ENCODE data around the gene TAS2R1.

DNA sequence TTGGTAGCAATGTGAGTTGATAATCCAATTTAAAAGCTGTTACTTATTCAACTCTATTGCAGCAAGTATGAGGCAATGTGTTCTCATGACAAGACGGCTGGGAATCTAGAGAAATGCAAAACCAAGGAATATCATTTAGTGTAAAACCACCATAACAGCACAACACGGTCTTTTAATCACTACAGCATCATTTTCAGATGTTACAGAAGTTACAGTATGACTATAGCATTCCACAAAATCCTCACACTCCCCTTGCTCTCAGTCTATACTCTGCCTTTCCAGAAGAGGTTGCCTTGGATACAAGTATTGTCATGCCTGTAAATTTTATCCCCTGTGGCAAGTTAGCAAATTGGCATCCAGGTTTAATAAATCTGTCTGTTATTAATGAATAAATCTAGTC lies 28.6 kb upstream of the TAS2R1 start:
- TF ChIP-seq, protein P1, sequence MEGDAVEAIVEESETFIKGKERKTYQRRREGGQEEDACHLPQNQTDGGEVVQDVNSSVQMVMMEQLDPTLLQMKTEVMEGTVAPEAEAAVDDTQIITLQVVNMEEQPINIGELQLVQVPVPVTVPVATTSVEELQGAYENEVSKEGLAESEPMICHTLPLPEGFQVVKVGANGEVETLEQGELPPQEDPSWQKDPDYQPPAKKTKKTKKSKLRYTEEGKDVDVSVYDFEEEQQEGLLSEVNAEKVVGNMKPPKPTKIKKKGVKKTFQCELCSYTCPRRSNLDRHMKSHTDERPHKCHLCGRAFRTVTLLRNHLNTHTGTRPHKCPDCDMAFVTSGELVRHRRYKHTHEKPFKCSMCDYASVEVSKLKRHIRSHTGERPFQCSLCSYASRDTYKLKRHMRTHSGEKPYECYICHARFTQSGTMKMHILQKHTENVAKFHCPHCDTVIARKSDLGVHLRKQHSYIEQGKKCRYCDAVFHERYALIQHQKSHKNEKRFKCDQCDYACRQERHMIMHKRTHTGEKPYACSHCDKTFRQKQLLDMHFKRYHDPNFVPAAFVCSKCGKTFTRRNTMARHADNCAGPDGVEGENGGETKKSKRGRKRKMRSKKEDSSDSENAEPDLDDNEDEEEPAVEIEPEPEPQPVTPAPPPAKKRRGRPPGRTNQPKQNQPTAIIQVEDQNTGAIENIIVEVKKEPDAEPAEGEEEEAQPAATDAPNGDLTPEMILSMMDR (IDR thresholded peaks at IDR 0.05), result no peak
- TF ChIP-seq POLR2A (IDR thresholded peaks at IDR 0.05), result no peak
